CD4-positive, alpha-beta T cell (primary cell): ENCODE data around the gene PLA2G10. TPM values are rescaled to one million over a fixed set of nuclear protein-coding genes. Genes with fewer than 3 reads are reported as not detected.

Experiments
- ATAC-seq: fragments of 200-7000 bp; cut with Tn5 transposase; one replicate; pipeline ENCODE4 v1.10.0; 2022; ENCODE audit warnings: mild to moderate bottlenecking; ENCODE audit not compliant: poor library complexity
- CTCF ChIA-PET: fragments of 350-600 bp; sonication (Branson Sonifier 250); formaldehyde crosslinking; loops from one replicate; lab custom pipeline; 2021; ENCODE audit warnings: antibody characterized with exemption, inconsistent platforms; lab: Charles Lee
- POLR2A ChIA-PET: fragments of 350-600 bp; sonication (Branson Sonifier 250); formaldehyde crosslinking; loops from one replicate; lab custom pipeline; 2021; ENCODE audit warnings: antibody characterized with exemption, inconsistent platforms; lab: Charles Lee
- DNase-seq, 14 experiments: peaks; one replicate each; pipeline ENCODE4 v3.0.0-alpha.2; 2013 to 2020; ENCODE audit warnings: mixed read lengths in 2 of 14
- H3K27ac ChIP-seq, 2 donors: one replicate each; pipeline versions ENCODE4 v1.5.1 to v1.7.0; 2013; ENCODE audit warnings: low read length in 2 of 2, low read depth in 1 of 2, mild to moderate bottlenecking in 1 of 2
- H3K27me3 ChIP-seq, 2 experiments: 1 replicate in 1 of 2; 2 replicates in 1 of 2; pipeline versions ENCODE4 v1.6.1 to v1.7.0; 2013; ENCODE audit warnings: low read length in 2 of 2, control low read depth in 1 of 2, mild to moderate bottlenecking in 1 of 2, moderate library complexity in 1 of 2; ENCODE audit not compliant: insufficient read depth in 2 of 2, control insufficient read depth in 1 of 2
- H3K36me3 ChIP-seq: one replicate; pipeline ENCODE4 v1.6.1; 2013; ENCODE audit warnings: low read length, control low read depth; ENCODE audit not compliant: insufficient read depth
- H3K4me1 ChIP-seq: one replicate; pipeline ENCODE4 v1.6.1; 2013; ENCODE audit warnings: low read length, control low read depth; ENCODE audit not compliant: insufficient read depth
- H3K4me3 ChIP-seq: one replicate; pipeline ENCODE4 v1.5.1; 2013; ENCODE audit warnings: mild to moderate bottlenecking, low read length, moderate library complexity
- H3K9me3 ChIP-seq, 2 experiments: 1 replicate in 1 of 2; 2 replicates in 1 of 2; pipeline versions ENCODE4 v1.6.1 to v1.7.0; 2013; ENCODE audit warnings: low read length in 2 of 2, mild to moderate bottlenecking in 2 of 2, control low read depth in 1 of 2, moderate library complexity in 1 of 2; ENCODE audit not compliant: control insufficient read depth in 1 of 2, insufficient read depth in 1 of 2
- H3K27ac Mint-ChIP-seq: one replicate; pipeline ENCODE4 v1.8.0; 2020; ENCODE audit warnings: mixed read lengths
- H3K27me3 Mint-ChIP-seq: one replicate; pipeline ENCODE4 v1.8.0; 2021; ENCODE audit warnings: mixed read lengths
- H3K36me3 Mint-ChIP-seq: one replicate; pipeline ENCODE4 v1.8.0; 2021; ENCODE audit warnings: low read depth, mixed read lengths
- H3K4me1 Mint-ChIP-seq: one replicate; pipeline ENCODE4 v1.8.0; 2021; ENCODE audit warnings: low read depth, mixed read lengths
- H3K4me3 Mint-ChIP-seq: one replicate; pipeline ENCODE4 v1.8.0; 2020; ENCODE audit warnings: mild to moderate bottlenecking, mixed read lengths
- H3K9me3 Mint-ChIP-seq: one replicate; pipeline ENCODE4 v1.8.0; 2020; ENCODE audit warnings: mixed read lengths
- CTCF ChIP-seq: fragments of 200-600 bp; IDR thresholded peaks from one replicate; pipeline ENCODE4 v1.8.0; 2022; ENCODE audit warnings: antibody characterized with exemption, mild to moderate bottlenecking
- intact Hi-C, 2 experiments: fragments of 100-400 bp; cut with DNase I in 1 of 2; cut with micrococcal nuclease in 1 of 2; formaldehyde crosslinking; loops; one replicate each; pipeline versions ENCODE4 v1.15.1 to v1.9.0; 2023 to 2025; cut with DNase I, micrococcal nuclease
- total RNA-seq, 174 experiments: library from RNA in 2 of 174; stranded (reverse) in 2 of 174; gene quantifications; one replicate each; pipeline ENCODE4 v1.2.3 and lab custom pipeline; 2021 to 2026

PLA2G10 gene
- total RNA-seq, 2 experiments from 2014 or later = not detected

- Histone ChIP-seq H3K4me1 (peaks cover 55% of the 10 kb centered on the region), H3K9me3 (no peaks in the 10 kb centered on the region), H3K4me3 (peak within 1 kb of the TSS; percentile 84), H3K27me3 (no peaks in the 10 kb centered on the region), H3K36me3 (peaks cover 25% of the 10 kb centered on the region), H3K27ac (peak within 1 kb of the TSS; percentile 87 to 89)
- ChIA-PET POLR2A (interaction anchor here (0.9 to 1.9 kb wide), 3 partner anchors 10 to 710 kb away, joined by 4 to 9 read pairs (median 4); partner anchors contain the start of gene ERCC4), CTCF (interaction anchor here (1.5 kb wide), 1 partner anchor 9 kb away, joined by 3 read pairs; no protein-coding TSS in a partner anchor)
- peak; percentile 95 to 100 (median 98) for DNase-seq
- H3K27me3 Mint-ChIP-seq = no peaks in the 10 kb centered on the region
- H3K4me3 Mint-ChIP-seq = peak within 1 kb of the TSS; percentile 86
- H3K4me1 Mint-ChIP-seq = peaks cover 52% of the 10 kb centered on the region
- peak within 1 kb of the TSS; percentile 93 for H3K27ac Mint-ChIP-seq
- intact Hi-C loops = loop anchor here in 1 of 2 experiments (5.0 to 10.0 kb wide), 4 partner anchors 345 to 1015 kb away; partner anchors contain the start of genes MARF1, MRTFB and NTAN1
- H3K9me3 Mint-ChIP-seq = peaks cover 3% of the 10 kb centered on the region
- peaks cover 65% of the 10 kb centered on the region for H3K36me3 Mint-ChIP-seq
- no peak for TF ChIP-seq CTCF
- ATAC-seq = peak; percentile 63
Measured at GRCh38 chr16:14629919-14630619, 64.0 kb downstream of the PLA2G10 start, which contains the start of gene PARN. Gene PARN, minus strand, starts transcription at chr16:14630260. Its CDS starts 135 bp downstream, at chr16:14630125.

- Histone ChIP-seq H3K4me3 (peak overlapping the region; percentile 84), H3K27ac (peak overlapping the region; percentile 87 to 89), H3K4me1 (peaks cover 50% of the 10 kb centered on the region), H3K27me3 (no peaks in the 10 kb centered on the region), H3K9me3 (no peaks in the 10 kb centered on the region), H3K36me3 (peaks cover 30% of the 10 kb centered on the region)
- Mint-ChIP-seq H3K27ac (peak overlapping the region; percentile 93), H3K27me3 (no peaks in the 10 kb centered on the region), H3K36me3 (peaks cover 65% of the 10 kb centered on the region), H3K4me1 (peaks cover 47% of the 10 kb centered on the region), H3K9me3 (peaks cover 3% of the 10 kb centered on the region), H3K4me3 (peak overlapping the region; percentile 86)
- TF ChIP-seq CTCF = no peak
- ATAC-seq = no peak
- intact Hi-C loops = no loop called here
- no peak for DNase-seq
- POLR2A ChIA-PET = interaction anchor here (1.3 to 1.9 kb wide), 2 partner anchors 343 to 710 kb away, joined by 4 to 9 read pairs; partner anchors contain the start of gene ERCC4
- CTCF ChIA-PET = interaction anchor here (1.5 kb wide), 1 partner anchor 9 kb away, joined by 3 read pairs; no protein-coding TSS in a partner anchor
Measured at GRCh38 chr16:14629612-14629918, 64.5 kb downstream of the PLA2G10 start.

- peak overlapping the region; percentile 84 for H3K4me3 ChIP-seq
- ChIA-PET POLR2A (interaction anchor here (1.9 kb wide), 1 partner anchor 709 kb away, joined by 9 read pairs; the partner anchor contains the start of gene ERCC4), CTCF (interaction anchor here (1.5 kb wide), 1 partner anchor 8 kb away, joined by 3 read pairs; no protein-coding TSS in a partner anchor)
Measured at GRCh38 chr16:14628806-14629611, 65.1 kb downstream of the PLA2G10 start.

More at GRCh38 chr16:14628806-14629611, 65.1 kb downstream of the PLA2G10 start:
- H3K27ac Mint-ChIP-seq = peak overlapping the region; percentile 93
- Histone ChIP-seq H3K36me3 (peaks cover 35% of the 10 kb centered on the region), H3K9me3 (no peaks in the 10 kb centered on the region), H3K27ac (peak overlapping the region; percentile 87 to 89), H3K4me1 (peaks cover 44% of the 10 kb centered on the region), H3K27me3 (no peaks in the 10 kb centered on the region)
- H3K36me3 Mint-ChIP-seq = peaks cover 65% of the 10 kb centered on the region
- ATAC-seq = no peak
- H3K4me1 Mint-ChIP-seq = peaks cover 46% of the 10 kb centered on the region
- peak in 3 of 14 experiments; percentile 3 to 21 (median 7) for DNase-seq
- peak overlapping the region; percentile 86 for H3K4me3 Mint-ChIP-seq
- intact Hi-C loops = no loop called here
- no peaks in the 10 kb centered on the region for H3K27me3 Mint-ChIP-seq
- peaks cover 3% of the 10 kb centered on the region for H3K9me3 Mint-ChIP-seq
- TF ChIP-seq CTCF = no peak
